H1 (cell line): ENCODE data around the gene VPS25. TPM values are rescaled to one million over a fixed set of nuclear protein-coding genes. Genes with fewer than 3 reads are reported as not detected.

Experiments
- CTCF ChIA-PET: fragments of 300-600 bp; sonication (Branson Sonifier 250); formaldehyde crosslinking; loops from one replicate; lab custom pipeline; 2021; ENCODE audit not compliant: partially characterized antibody; lab: Charles Lee
- POLR2A ChIA-PET: fragments of 300-600 bp; sonication (Branson Sonifier 250); formaldehyde crosslinking; loops from one replicate; lab custom pipeline; 2021; ENCODE audit warnings: inconsistent platforms; ENCODE audit not compliant: partially characterized antibody; lab: Charles Lee
- DNase-seq, 2 experiments: peaks; one replicate each; pipeline versions ENCODE4 v3.0.0 to v3.0.0-alpha.2; 2010 to 2022; ENCODE audit warnings: low spot score in 2 of 2, low read depth in 1 of 2, mixed read lengths in 1 of 2
- FAIRE-seq: peaks from 2 replicates; lab custom pipeline; 2011; peaks lifted over from hg19 to GRCh38; lab: Jason Lieb, UNC
- H2AFZ ChIP-seq: 2 replicates; pipeline ENCODE4 v1.8.1; 2012; ENCODE audit warnings: low read length, inconsistent platforms
- H2AK5ac ChIP-seq: 2 replicates; pipeline ENCODE4 v1.6.1; 2013; ENCODE audit warnings: low read depth, low read length
- H2BK120ac ChIP-seq: replicated peaks from 2 replicates; pipeline ENCODE3; 2013; ENCODE audit warnings: low read depth, low read length, inconsistent platforms
- H2BK12ac ChIP-seq: 2 replicates; pipeline ENCODE4 v1.6.1; 2013; ENCODE audit warnings: low read depth, low read length
- H2BK15ac ChIP-seq: 2 replicates; pipeline ENCODE4 v1.6.1; 2013; ENCODE audit warnings: low read length
- H2BK20ac ChIP-seq: 2 replicates; pipeline ENCODE4 v1.6.1; 2013; ENCODE audit warnings: low read length
- H2BK5ac ChIP-seq: 2 replicates; pipeline ENCODE4 v1.6.1; 2013; ENCODE audit warnings: low read depth, low read length
- H3K14ac ChIP-seq: 2 replicates; pipeline ENCODE4 v1.6.1; 2013; ENCODE audit warnings: inconsistent platforms; ENCODE audit not compliant: insufficient read length
- H3K18ac ChIP-seq: 2 replicates; pipeline ENCODE4 v1.6.1; 2013; ENCODE audit warnings: low read length; ENCODE audit errors: extremely low read depth
- H3K23ac ChIP-seq: 2 replicates; pipeline ENCODE4 v1.6.1; 2013; ENCODE audit warnings: inconsistent platforms; ENCODE audit not compliant: insufficient read length
- H3K23me2 ChIP-seq: 2 replicates; pipeline ENCODE4 v1.6.1; 2013; ENCODE audit warnings: low read depth, low read length
- H3K27ac ChIP-seq: 2 replicates; pipeline ENCODE4 v1.6.1; 2011; ENCODE audit warnings: low read depth, low read length, inconsistent platforms
- H3K27me3 ChIP-seq, 4 experiments: replicated peaks in 1 of 4; 1 replicate in 1 of 4; 2 replicates in 3 of 4; pipeline versions ENCODE4 v1.6.1 to v1.8.1; 2011 to 2013; ENCODE audit warnings: low read length in 3 of 4, mild to moderate bottlenecking in 3 of 4, inconsistent platforms in 2 of 4, mixed read lengths in 2 of 4, moderate library complexity in 1 of 4; ENCODE audit not compliant: control insufficient read depth in 3 of 4, insufficient read depth in 3 of 4; ENCODE audit errors: extremely low read depth in 1 of 4
- H3K36me3 ChIP-seq, 4 experiments: 2 replicates each; pipeline versions ENCODE4 v1.6.1 to v1.8.1; 2011 to 2013; ENCODE audit warnings: mild to moderate bottlenecking in 4 of 4, low read length in 3 of 4, moderate library complexity in 2 of 4, control low read depth in 1 of 4, inconsistent platforms in 1 of 4; ENCODE audit not compliant: insufficient read depth in 4 of 4, control insufficient read depth in 2 of 4
- H3K4ac ChIP-seq: replicated peaks from 2 replicates; pipeline ENCODE3; 2013; ENCODE audit warnings: low read length, low read depth, mixed read lengths, inconsistent platforms; ENCODE audit not compliant: insufficient read length
- H3K4me1 ChIP-seq, 4 experiments: replicated peaks in 1 of 4; 1 replicate in 1 of 4; 2 replicates in 3 of 4; pipeline versions ENCODE4 v1.6.1 to v1.8.1; 2011 to 2013; ENCODE audit warnings: low read length in 3 of 4, inconsistent platforms in 2 of 4, mixed read lengths in 1 of 4; ENCODE audit not compliant: insufficient read depth in 4 of 4, control insufficient read depth in 3 of 4
- H3K4me2 ChIP-seq, 2 experiments: 2 replicates each; pipeline versions ENCODE4 v1.6.1 to v1.8.1; 2011 to 2013; ENCODE audit warnings: low read depth in 2 of 2, low read length in 2 of 2, control low read depth in 1 of 2, inconsistent platforms in 1 of 2, mild to moderate bottlenecking in 1 of 2; ENCODE audit not compliant: insufficient read depth in 1 of 2
- H3K4me3 ChIP-seq, 4 experiments: fragments of 200-600, 300-600 bp in 1 of 4; sonication (generic), shearing (Covaris generic), sonication (Bioruptor Twin) in 1 of 4; 2 replicates each; pipeline versions ENCODE4 v1.5.1 to v1.8.1; 2011 to 2016; ENCODE audit warnings: low read length in 4 of 4, low read depth in 3 of 4, control low read depth in 2 of 4, inconsistent platforms in 2 of 4, mild to moderate bottlenecking in 2 of 4, mixed read lengths in 1 of 4, moderate library complexity in 1 of 4; ENCODE audit not compliant: insufficient read depth in 2 of 4; ENCODE audit errors: extremely low read depth in 1 of 4
- H3K56ac ChIP-seq: replicated peaks from 2 replicates; pipeline ENCODE3; 2013; ENCODE audit warnings: low read depth, mild to moderate bottlenecking, mixed read lengths, low read length, inconsistent platforms; ENCODE audit not compliant: insufficient read length
- H3K79me1 ChIP-seq: 2 replicates; pipeline ENCODE4 v1.6.1; 2013; ENCODE audit warnings: low read depth, low read length, control low read depth
- H3K79me2 ChIP-seq, 2 experiments: 2 replicates each; pipeline versions ENCODE4 v1.6.1 to v1.8.1; 2012 to 2013; ENCODE audit warnings: low read length in 2 of 2, mild to moderate bottlenecking in 2 of 2, inconsistent platforms in 1 of 2; ENCODE audit not compliant: insufficient read depth in 2 of 2, control insufficient read depth in 1 of 2
- H3K9ac ChIP-seq, 4 experiments: replicated peaks in 1 of 4; 1 replicate in 1 of 4; 2 replicates in 3 of 4; pipeline versions ENCODE4 v1.6.1 to v1.8.1; 2011 to 2013; ENCODE audit warnings: low read depth in 3 of 4, low read length in 3 of 4, control low read depth in 2 of 4, mild to moderate bottlenecking in 2 of 4, moderate library complexity in 2 of 4, inconsistent platforms in 1 of 4; ENCODE audit errors: extremely low read depth in 1 of 4
- H3K9me3 ChIP-seq, 2 experiments: 2 replicates each; pipeline versions ENCODE4 v1.6.1 to v1.8.1; 2012 to 2013; ENCODE audit warnings: mild to moderate bottlenecking in 2 of 2, moderate library complexity in 2 of 2, control low read depth in 1 of 2, inconsistent platforms in 1 of 2, low read depth in 1 of 2, low read length in 1 of 2, mixed read lengths in 1 of 2; ENCODE audit not compliant: insufficient read depth in 2 of 2
- H4K20me1 ChIP-seq, 2 experiments: replicated peaks in 1 of 2; 2 replicates each; pipeline versions ENCODE3 to v1.8.1; 2011 to 2013; ENCODE audit warnings: inconsistent platforms in 2 of 2, low read length in 2 of 2, mild to moderate bottlenecking in 1 of 2; ENCODE audit not compliant: insufficient read depth in 2 of 2, control insufficient read depth in 1 of 2
- H4K5ac ChIP-seq: 2 replicates; pipeline ENCODE4 v1.6.1; 2013; ENCODE audit warnings: low read length, low read depth, mixed read lengths, inconsistent platforms; ENCODE audit not compliant: insufficient read length
- H4K8ac ChIP-seq: 2 replicates; pipeline ENCODE4 v1.8.0; 2013; ENCODE audit warnings: mild to moderate bottlenecking, moderate library complexity, low read length, inconsistent platforms; ENCODE audit not compliant: insufficient read depth; ENCODE audit errors: extremely low read depth
- H4K91ac ChIP-seq: replicated peaks from 2 replicates; pipeline ENCODE3; 2013; ENCODE audit warnings: low read length, mixed read lengths, inconsistent platforms; ENCODE audit not compliant: insufficient read length
- BRCA1 ChIP-seq: IDR thresholded peaks from 2 replicates; pipeline ENCODE4 v1.6.1; 2012; ENCODE audit warnings: low read depth, low read length, improper control_type of control experiment
- CBX8 ChIP-seq: fragments of 300-800, 300-1000 bp; sonication (generic); IDR thresholded peaks from 2 replicates; pipeline ENCODE4 v1.7.1; 2016; ENCODE audit warnings: low read depth, low read length, borderline replicate concordance
- FOSL1 ChIP-seq: IDR thresholded peaks from 2 replicates; pipeline ENCODE4 v1.6.1; 2011; ENCODE audit warnings: mild to moderate bottlenecking, low read depth, low read length, moderate library complexity; ENCODE audit not compliant: insufficient read depth
- KDM1A ChIP-seq: fragments of 200-600, 300-600 bp; sonication (generic); IDR thresholded peaks from 2 replicates; pipeline ENCODE4 v1.7.1; 2016; ENCODE audit warnings: mild to moderate bottlenecking, low read length, borderline replicate concordance
- SIN3A ChIP-seq, 2 experiments: IDR thresholded peaks in 1 of 2; conservative IDR thresholded peaks in 1 of 2; 2 replicates each; pipeline ENCODE4 v1.6.1; 2011 to 2012; ENCODE audit warnings: low read length in 2 of 2, improper control_type of control experiment in 1 of 2, low read depth in 1 of 2, mild to moderate bottlenecking in 1 of 2
- WGBS, 2 experiments: shearing (Covaris generic) in 1 of 2; methylation state at CpG; one replicate each; pipeline versions ENCODE4 v1.1.6 to v1.1.7; 2013 to 2015; ENCODE audit warnings: low lambda C conversion rate in 2 of 2, mixed read lengths in 2 of 2, inconsistent platforms in 1 of 2, low coverage in 1 of 2, missing lambda C conversion rate in 1 of 2; ENCODE audit not compliant: insufficient replicate concordance in 2 of 2, insufficient coverage in 1 of 2, insufficient read length in 1 of 2; ENCODE audit errors: extremely low coverage in 1 of 2, missing lambda C conversion rate in 1 of 2; 5-methylcytosine and 5-hydroxymethylcytosine counted together
- polyA plus RNA-seq, 7 experiments: library from polyadenylated mRNA; depleted of rRNA in 3 of 7; stranded (reverse) in 5 of 7; unstranded in 2 of 7; fragments of >200 nt in 5 of 7; fragments of 200-250 nt in 2 of 7; gene quantifications; 1 replicate in 5 of 7; 2 replicates in 1 of 7; 4 replicates in 1 of 7; pipeline versions ENCODE4 v1.2.1 to v1.2.3, GENCODE V29; 2011 to 2013; ENCODE audit warnings: missing spikeins in 2 of 7, mixed read lengths in 2 of 7
- total RNA-seq: library from RNA; stranded (reverse); fragmentation: NEBNext Ultra II Directional; extraction: Animal tissue kit (Norgen Biotek cat#: 25700); gene quantifications from 2 replicates; pipeline ENCODE4 v1.2.1, GENCODE V29; 2021

VPS25 gene
- total and polyA plus RNA-seq, 2 of the 8 experiments (the other 6 are each of a cell fraction or from before 2014, with no cell fraction given), result 88.2 to 188 TPM

DNA sequence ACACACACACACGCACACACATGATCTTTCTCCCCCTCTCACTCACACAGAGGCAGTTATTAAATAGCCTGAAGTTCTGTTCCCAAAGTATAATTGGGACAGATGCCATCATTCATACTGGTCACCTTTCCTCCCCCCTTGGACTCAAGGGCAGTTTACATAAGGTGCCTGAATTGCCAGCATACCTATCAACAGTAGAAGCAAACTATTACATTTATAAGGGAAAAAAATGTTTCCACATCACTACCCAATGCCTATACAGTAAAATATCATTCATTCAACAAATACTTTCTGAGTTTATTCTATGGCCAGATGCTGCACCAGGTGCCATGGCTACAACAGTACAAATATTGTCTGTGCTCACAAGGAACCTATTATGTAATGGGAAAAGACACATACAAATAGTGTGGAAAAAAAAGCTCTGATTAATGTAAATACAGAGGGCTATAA is 31.7 kb downstream of the VPS25 start:
- Histone ChIP-seq H2BK12ac (no peak overlapping the region), H3K23me2 (no peaks in the 10 kb centered on the region), H3K27me3 (peaks cover 0 to 7% (median 3%) of the 10 kb centered on the region in 4 experiments; a peak in 3 of 7 replicates), H4K8ac (no peak overlapping the region), H2AFZ (no peak overlapping the region), H2BK5ac (no peak overlapping the region), H3K56ac (no peak overlapping the region), H3K79me2 (no peaks in the 10 kb centered on the region), H3K4me2 (no peak overlapping the region), H3K9me3 (no peaks in the 10 kb centered on the region), H4K5ac (no peak overlapping the region), H2BK15ac (no peak overlapping the region), H4K20me1 (no peaks in the 10 kb centered on the region), H3K23ac (no peak overlapping the region), H3K18ac (no peak overlapping the region), H3K79me1 (no peaks in the 10 kb centered on the region), H3K4ac (no peak overlapping the region), H4K91ac (no peak overlapping the region), H3K4me1 (no peaks in the 10 kb centered on the region), H3K4me3 (no peak overlapping the region), H2AK5ac (no peak overlapping the region), H2BK20ac (no peak overlapping the region), H3K36me3 (no peaks in the 10 kb centered on the region; a peak in 2 of 8 replicates), H2BK120ac (no peak overlapping the region), H3K14ac (no peak overlapping the region), H3K9ac (no peak overlapping the region), H3K27ac (no peak overlapping the region)
- no peak for FAIRE-seq
- no peak for TF ChIP-seq CBX8
- TF ChIP-seq BRCA1, result no peak
- no peak for TF ChIP-seq KDM1A
- TF ChIP-seq SIN3A (conservative IDR thresholded peaks at IDR 0.05 in 1 of 2, IDR thresholded peaks at IDR 0.05 in 1 of 2; ENCODE audit: low read depth in 1 of 2, low read length in 2 of 2), result no peak
- TF ChIP-seq FOSL1, result no peak
- POLR2A ChIA-PET, result interaction anchor here (1.0 to 1.8 kb wide), 3 partner anchors 8 to 29 kb away, joined by 3 to 4 read pairs (median 3); no protein-coding TSS in a partner anchor
- CTCF ChIA-PET, result interaction anchor here (0.6 to 1.8 kb wide), 5 partner anchors 14 to 80 kb away, joined by 3 to 13 read pairs (median 4); partner anchors contain the start of gene BECN1
- DNase-seq, result no peak
- 90% methylated on average over 1 of the region's 1 CpG; no CpG with 5 or more reads in 1 of the 2 experiments for WGBS, 2 experiments
